ENCODE results near the gene GPA33.

GPA33 gene

DNA sequence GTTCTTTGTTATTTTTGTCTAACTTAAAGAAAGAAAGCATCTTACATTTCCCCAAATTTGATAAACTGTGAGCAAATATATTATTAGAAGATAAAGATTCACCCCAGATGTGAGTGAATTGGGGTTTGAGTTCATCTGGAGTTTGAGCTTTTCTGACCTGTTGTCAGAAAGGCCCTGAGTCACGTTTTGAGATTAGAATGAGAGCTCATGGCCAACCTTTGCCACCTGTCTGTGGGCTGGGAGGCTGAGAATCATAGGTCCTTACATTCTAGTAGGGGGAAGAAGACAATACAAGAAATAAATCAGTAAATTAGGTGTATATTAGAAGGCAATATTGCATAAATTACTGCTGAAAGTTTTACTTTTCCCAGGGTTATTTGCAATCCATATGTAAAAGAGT lies 26.0 kb upstream of the GPA33 start:
- no peak for DNase-seq

GRCh38 chr1:167115655-167116054 lies 25.5 kb upstream of the GPA33 start:
- DNase-seq: no peak

GRCh38 chr1:167114725-167115124 lies 24.5 kb upstream of the GPA33 start:
- no peak for DNase-seq

DNA sequence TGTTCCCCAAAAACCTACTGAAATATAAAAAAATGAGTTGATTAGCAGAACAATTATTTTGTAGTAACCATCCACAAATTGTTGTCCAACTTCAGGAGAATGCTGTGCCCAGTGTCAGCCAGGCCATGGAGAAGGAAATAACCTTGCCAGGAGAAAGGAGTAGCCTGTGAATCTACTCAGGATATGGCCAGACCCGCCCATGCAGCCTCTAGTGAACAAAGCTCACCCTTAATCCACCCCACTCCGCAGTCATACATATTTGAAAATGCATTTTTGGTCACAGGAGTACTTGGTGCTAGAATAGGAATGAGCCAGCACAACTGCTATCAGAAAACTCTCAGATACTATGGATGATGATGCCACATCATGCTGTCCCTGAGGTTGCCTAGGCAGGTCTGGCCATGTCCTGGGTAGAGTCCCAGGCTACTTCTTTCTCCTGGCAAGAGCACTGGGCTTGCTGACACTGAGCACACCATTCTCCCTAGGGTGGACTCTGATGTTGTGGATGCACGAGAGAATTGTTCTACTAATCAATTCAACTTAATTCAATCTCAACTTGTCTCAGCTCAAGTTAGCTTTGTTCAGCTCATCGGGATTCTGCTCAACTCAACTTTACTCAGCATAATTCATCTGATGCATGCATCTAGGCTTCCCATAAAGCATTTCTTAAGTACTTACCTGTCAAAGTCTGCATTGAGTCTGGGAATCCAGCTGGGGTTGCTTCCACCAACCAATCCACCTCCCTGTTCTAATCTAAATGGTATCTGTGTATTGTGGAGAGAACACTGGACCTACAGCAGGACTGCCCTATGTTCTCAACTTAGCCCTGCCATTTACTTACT lies 21.9 kb upstream of the GPA33 start:
- no peak for DNase-seq

DNA sequence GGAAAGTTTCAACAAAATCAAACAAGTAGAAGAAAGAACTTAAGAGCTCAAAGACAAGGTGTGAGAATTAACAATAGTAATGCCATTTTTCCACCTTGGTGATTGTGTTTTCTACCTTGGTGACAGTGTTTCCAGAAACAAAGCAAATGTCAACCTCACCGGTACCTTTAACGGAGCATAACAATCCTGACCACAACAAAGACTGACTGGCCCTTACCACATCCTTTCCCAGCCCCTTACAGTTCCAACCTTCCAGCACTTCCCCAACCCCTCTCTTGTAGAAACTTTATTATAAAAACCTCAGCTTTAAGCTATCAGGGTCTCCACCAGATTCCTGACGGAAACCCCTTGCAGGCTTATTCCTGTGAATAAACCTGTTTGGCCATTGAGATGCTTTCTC lies 20.4 kb upstream of the GPA33 start:
- DNase-seq: no peak

GRCh38 chr1:167109125-167109524 lies 18.9 kb upstream of the GPA33 start:
- DNase-seq: no peak

DNA sequence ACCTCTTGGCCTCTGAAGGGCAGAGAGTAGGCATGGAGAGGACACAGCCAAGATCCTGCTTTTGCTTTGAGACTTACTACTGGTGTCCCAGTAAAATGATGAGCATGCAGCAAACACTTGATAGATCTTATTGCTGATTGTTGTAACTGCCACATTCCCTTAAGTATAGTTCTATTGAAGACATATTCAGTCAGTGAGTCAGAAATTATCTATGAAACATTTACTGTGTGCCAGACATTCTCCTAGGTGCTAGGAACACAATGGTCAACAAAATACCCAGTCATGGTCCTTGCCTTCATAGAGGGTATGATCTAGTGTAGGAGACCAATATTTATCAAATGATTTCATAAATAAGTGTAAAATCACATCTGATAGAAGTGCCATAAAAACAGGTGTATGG lies 17.3 kb upstream of the GPA33 start:
- no peak for DNase-seq

DNA sequence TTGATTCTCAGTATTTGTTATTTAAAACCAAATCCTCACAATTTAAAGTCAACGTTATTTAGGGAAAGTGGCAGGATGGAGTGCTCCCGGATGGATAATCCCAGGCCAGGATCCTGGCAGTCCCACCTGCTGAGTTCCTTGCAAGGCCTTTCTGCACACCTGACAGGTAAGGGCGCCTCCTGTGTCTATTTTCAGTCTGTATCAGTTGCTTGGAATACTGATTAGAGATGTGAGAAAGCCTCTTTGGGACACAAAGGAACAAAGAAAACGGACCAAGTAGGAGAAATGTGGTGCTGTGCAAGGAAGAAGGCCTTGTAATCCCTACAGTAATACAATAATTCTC lies 15.9 kb upstream of the GPA33 start:
- DNase-seq: no peak

DNA sequence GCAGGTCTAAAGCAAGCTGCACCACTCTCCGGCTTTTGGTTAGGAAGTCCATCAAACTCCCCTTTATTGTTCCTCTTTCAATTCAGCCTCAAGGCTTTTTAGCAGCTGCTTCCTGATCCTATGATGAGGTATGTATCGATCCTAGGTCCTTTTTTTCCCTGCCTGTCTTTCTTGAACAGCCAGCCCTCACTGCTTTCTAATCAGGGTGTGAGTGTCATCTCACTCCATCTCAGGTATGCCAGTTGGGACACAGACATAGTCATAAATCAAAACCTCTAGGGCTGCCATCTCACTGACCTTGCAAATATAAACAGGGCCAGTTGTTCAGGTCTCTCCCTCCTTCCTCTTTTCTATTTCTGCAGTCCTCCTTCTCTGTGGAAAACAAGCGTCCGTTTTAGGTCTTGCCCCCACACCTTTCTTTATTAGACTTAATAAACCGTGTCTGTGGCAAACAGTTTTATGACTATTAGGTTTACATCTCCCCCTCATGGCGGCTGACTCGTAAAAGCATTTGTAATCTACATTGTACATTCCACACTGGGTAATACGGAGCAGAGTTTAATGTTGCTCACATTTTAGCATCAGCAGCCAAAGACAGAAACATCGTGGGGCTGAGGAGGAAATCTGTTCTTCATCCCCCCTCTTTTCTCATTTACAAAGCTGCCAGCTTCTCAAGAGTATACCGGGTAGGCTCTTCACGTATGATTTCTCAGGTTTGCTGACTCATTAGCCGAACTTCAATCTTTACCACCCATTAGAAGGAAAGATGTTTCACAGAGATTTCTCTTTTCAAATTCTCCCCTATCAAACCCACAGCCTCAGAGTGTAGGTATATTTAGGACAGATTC lies 15.3 kb upstream of the GPA33 start:
- DNase-seq: no peak

DNA sequence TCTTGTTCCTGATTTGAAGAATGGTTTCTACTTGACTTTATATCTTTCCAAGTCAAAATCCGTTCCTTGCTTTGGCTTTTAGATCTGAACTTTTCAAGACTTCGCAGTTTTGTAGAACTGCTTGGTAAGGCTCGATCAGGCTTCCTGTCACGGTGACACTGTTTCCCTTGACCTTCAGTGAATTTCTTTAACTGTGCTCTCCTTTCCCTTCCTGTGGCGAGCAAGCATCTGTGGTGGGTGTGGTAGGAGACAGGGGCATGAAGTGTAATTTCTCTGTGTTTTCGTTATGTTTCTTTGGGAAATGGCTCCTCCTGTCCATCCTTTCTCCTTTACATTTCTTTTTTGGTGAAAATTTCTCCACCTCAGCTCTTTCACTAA lies 14.1 kb upstream of the GPA33 start:
- DNase-seq: no peak

- no peak for DNase-seq
These were observed 12.9 kb upstream of the GPA33 start for GRCh38 chr1:167102906-167103573.

GRCh38 chr1:167101754-167102153 lies 11.6 kb upstream of the GPA33 start:
- no peak for DNase-seq

GRCh38 chr1:167100730-167101129 lies 10.6 kb upstream of the GPA33 start:
- no peak for DNase-seq

DNA sequence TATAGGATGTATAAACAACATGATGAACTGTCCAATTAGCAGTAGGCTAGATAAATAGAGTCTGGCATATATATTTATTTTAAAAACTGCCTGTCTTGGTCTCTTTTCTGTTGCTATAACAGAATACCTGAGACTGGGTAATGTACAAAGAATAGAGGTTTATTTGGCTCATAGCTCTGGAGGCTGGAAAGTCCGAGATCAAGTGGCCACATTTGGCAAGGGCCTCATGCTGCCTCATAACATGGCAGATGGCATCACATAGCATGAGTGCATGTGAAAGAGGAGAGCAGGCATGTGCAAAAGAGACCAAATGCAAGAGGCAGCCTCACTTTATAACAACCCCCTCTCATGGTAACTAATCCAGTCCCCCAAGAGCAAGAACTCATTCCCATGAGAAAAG lies 9.7 kb upstream of the GPA33 start:
- peak; percentile 7 for DNase-seq

DNA sequence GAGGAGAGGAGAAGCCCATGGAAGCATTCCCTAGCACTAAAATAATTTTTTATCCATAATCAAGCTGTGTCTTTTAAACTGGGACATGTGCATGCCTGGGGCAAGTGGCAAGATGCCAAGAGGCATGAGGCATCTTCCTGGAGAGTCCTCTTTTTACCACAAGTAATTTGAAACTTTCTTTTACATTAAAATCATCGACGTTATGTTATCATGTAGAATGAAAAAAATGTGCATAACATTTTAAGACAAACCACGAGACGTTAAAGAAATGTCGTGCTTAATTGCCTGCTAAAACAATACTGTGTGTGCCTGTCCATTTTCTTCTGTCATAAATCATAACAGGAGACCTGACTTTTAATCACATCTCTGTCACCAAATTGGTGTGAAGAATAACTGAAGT lies 5.2 kb upstream of the GPA33 start:
- no peak for DNase-seq

- DNase-seq: no peak
These were observed 4.5 kb upstream of the GPA33 start for GRCh38 chr1:167094690-167095089.

DNA sequence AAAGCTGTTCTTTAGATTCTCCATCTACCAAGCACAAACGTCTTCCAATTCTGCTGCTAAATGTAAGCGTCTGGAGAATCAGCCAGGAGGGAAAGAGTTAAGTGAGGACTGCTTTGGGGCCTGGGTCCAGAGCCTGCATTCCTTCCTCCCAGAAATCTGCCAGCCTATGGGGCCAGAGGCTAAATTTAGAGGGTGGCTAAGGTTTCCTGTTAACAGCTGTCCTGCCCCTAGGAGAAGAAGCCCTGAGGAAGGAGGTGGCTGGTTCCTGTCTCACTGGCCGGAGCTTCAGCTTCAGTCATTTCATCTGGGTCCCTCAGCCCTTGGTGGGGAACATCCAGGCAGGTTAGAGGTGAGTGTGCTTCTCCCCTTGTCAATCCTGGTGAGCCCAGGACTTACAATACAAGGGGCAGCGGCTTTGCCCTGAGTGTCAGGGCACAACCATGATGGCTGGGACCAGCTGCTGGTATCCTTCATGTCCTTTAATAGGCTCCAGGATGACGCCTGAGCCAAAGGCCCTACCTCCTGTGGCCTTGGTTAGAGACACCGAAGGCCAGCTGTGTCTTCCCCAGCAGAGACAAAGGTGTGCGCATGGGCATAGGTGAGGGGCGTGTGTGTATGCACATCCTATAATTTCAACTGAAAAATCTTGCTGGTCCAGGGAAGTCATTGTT lies 3.8 kb upstream of the GPA33 start, which contains the start of gene STYXL2:
Gene STYXL2 (plus strand): TSS at position 230 of the 671 bp plus-strand sequence. CDS start 775 bp downstream, outside the sequence.
- DNase-seq: no peak

- no peak for DNase-seq
These were observed 2.5 kb upstream of the GPA33 start for GRCh38 chr1:167092653-167093052.

DNA sequence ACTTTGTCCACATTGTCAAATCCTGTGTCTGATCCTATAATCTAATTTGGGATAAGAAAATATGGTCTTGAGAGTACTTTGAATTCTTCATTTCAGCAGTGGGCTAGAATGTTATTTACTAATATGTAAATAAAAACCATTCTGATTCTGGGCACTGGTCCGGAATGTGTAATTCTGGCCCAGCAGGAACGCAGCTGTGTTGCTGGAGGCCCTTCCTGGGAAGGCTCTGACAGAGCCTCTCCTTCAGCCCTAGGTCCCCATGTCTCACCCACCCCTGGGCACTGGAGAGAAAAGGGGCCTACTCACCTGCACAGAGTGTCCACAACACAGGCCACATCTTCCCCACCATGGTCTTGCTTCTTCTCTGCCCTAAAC lies 251 bp downstream of the GPA33 start:
- no peak for DNase-seq

DNA sequence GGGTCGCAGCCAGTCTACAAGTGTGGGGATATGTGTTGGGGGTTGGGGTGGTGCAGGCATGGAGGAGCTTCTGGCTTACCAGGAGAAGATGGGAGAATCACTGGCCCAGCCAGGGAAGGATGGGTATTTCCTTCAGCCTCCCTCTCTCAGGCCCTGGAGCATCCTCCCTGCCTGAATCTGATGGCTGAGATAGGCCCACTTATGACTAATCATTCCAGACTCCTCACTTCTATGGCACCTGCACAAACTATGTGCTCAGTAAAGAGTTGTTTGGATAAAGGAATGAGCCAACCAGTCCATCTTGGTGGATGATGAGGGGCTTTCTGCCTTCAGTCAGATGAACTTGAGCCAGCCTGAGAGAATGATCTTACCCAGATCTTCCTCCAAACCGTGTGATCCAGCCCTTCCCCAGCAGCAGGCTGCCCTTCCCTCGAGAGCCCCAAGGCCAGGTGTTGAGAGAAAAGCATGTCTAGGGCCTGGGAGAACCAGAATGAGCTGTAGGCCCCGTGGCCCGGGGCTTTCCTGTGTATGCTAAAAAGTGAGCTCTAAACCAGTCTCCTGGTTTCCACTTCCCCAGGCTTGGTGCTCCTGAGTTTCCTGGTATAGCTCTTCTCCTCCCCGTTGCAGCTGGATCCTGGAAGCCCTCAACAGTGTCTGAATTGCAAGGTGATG lies 1.3 kb downstream of the GPA33 start:
- DNase-seq: no peak

GRCh38 chr1:167086768-167087167 lies 3.4 kb downstream of the GPA33 start:
- no peak for DNase-seq

- no peak for DNase-seq
These were observed 4.1 kb downstream of the GPA33 start for GRCh38 chr1:167086033-167086432.

GRCh38 chr1:167084757-167085156 lies 5.4 kb downstream of the GPA33 start:
- DNase-seq: no peak

Data from NCI-H524 treated with DMSO at 0.1 percent for 48 hours (cell line).